ENCODE measurements around the gene MXRA8.

Gene MXRA8

GRCh38 chr1:1305300-1306069 is 52.9 kb downstream of the MXRA8 start:
- Histone ChIP-seq H3K4me3 (replicated peaks; ENCODE audit: low read depth, low read length) (peak overlapping the region; percentile 84), H3K27me3 (replicated peaks; ENCODE audit: control insufficient read depth, insufficient read depth, low read length) (no peaks in the 10 kb centered on the region), H3K36me3 (ENCODE audit: control insufficient read depth, insufficient read depth, low read length) (peaks cover 3% of the 10 kb centered on the region)
- peak; percentile 84 for DNase-seq (ENCODE audit: extremely low read depth, insufficient read length)
- TF ChIP-seq CTCF (IDR thresholded peaks at IDR 0.05; ENCODE audit: insufficient read depth, low read length, poor library complexity, severe bottlenecking): peak; percentile 31

- no peak for DNase-seq (ENCODE audit: extremely low read depth, insufficient read length)
- Histone ChIP-seq H3K36me3 (ENCODE audit: control insufficient read depth, insufficient read depth, low read length) (no peaks in the 10 kb centered on the region), H3K4me3 (replicated peaks; ENCODE audit: low read depth, low read length) (peak overlapping the region; percentile 84; the same call in 1 of the 2 replicates), H3K27me3 (replicated peaks; ENCODE audit: control insufficient read depth, insufficient read depth, low read length) (no peaks in the 10 kb centered on the region)
- TF ChIP-seq CTCF (IDR thresholded peaks at IDR 0.05; ENCODE audit: insufficient read depth, low read length, poor library complexity, severe bottlenecking): no peak
Measured at GRCh38 chr1:1304331-1305299, 53.7 kb downstream of the MXRA8 start.

GRCh38 chr1:1303736-1304135 is 54.6 kb downstream of the MXRA8 start:
- no peaks in the 10 kb centered on the region for H3K27me3 ChIP-seq (replicated peaks; ENCODE audit: control insufficient read depth, insufficient read depth, low read length)
- H3K36me3 ChIP-seq (ENCODE audit: control insufficient read depth, insufficient read depth, low read length): no peaks in the 10 kb centered on the region
- no peak overlapping the region for H3K4me3 ChIP-seq (replicated peaks; ENCODE audit: low read depth, low read length)
- no peak for DNase-seq (ENCODE audit: extremely low read depth, insufficient read length)
- no peak for TF ChIP-seq CTCF (IDR thresholded peaks at IDR 0.05; ENCODE audit: insufficient read depth, low read length, poor library complexity, severe bottlenecking)

GRCh38 chr1:1302951-1303509 is 55.3 kb downstream of the MXRA8 start:
- DNase-seq (ENCODE audit: extremely low read depth, insufficient read length): no peak
- no peak for TF ChIP-seq CTCF (IDR thresholded peaks at IDR 0.05; ENCODE audit: insufficient read depth, low read length, poor library complexity, severe bottlenecking)
- Histone ChIP-seq H3K27me3 (replicated peaks; ENCODE audit: control insufficient read depth, insufficient read depth, low read length) (no peaks in the 10 kb centered on the region), H3K36me3 (ENCODE audit: control insufficient read depth, insufficient read depth, low read length) (no peaks in the 10 kb centered on the region), H3K4me3 (replicated peaks; ENCODE audit: low read depth, low read length) (no peak overlapping the region)
